Activated CD4-positive, alpha-beta T cell treated with anti-CD3 and anti-CD28 coated beads, Interleukin-2, amount 10 ng/mL, durations not matched to agents 7 days and 5 days (primary cell): ENCODE measurements around the gene PSRC1. TPM values are rescaled to one million over a fixed set of nuclear protein-coding genes. Genes with fewer than 3 reads are reported as not detected.
"Not testable (repeated sequence)": the region's sequence is repeated elsewhere in the genome, so short reads cannot be mapped to it uniquely, and the experiment has no call there.

ENCODE experiments used
- CTCF ChIA-PET: fragments of 350-600 bp; sonication (Branson Sonifier 250); formaldehyde crosslinking; loops from one replicate; lab custom pipeline; 2021; ENCODE audit warnings: antibody characterized with exemption; lab: Charles Lee
- POLR2A ChIA-PET: fragments of 350-600 bp; sonication (Branson Sonifier 250); formaldehyde crosslinking; loops from one replicate; lab custom pipeline; 2021; ENCODE audit warnings: antibody characterized with exemption; lab: Charles Lee
- DNase-seq: peaks from one replicate; pipeline ENCODE4 v3.0.0-alpha.2; 2020
- H3K27ac Mint-ChIP-seq: one replicate; pipeline ENCODE4 v1.8.0; 2021; ENCODE audit warnings: mild to moderate bottlenecking, moderate library complexity, mixed read lengths
- H3K27me3 Mint-ChIP-seq: one replicate; pipeline ENCODE4 v1.8.0; 2021; ENCODE audit warnings: mixed read lengths
- H3K36me3 Mint-ChIP-seq: one replicate; pipeline ENCODE4 v1.8.0; 2021; ENCODE audit warnings: low read depth, mixed read lengths
- H3K4me1 Mint-ChIP-seq: one replicate; pipeline ENCODE4 v1.8.0; 2021; ENCODE audit warnings: mixed read lengths
- H3K4me3 Mint-ChIP-seq: one replicate; pipeline ENCODE4 v1.8.0; 2021; ENCODE audit warnings: mild to moderate bottlenecking, moderate library complexity, mixed read lengths
- H3K9me3 Mint-ChIP-seq: one replicate; pipeline ENCODE4 v1.8.0; 2021; ENCODE audit warnings: mixed read lengths
- total RNA-seq, 2 experiments: library from RNA; stranded (reverse); gene quantifications; one replicate each; pipeline ENCODE4 v1.2.3, GENCODE V29; 2021

PSRC1 gene
- total RNA-seq, 2 experiments from 2014 or later = 32.7 to 34.5 TPM

GRCh38 chr1:109306832-109307273 lies 23.9 kb upstream of the PSRC1 start, which contains the start of gene MYBPHL:
Gene MYBPHL (minus strand): TSS chr1:109307011. CDS start chr1:109306991, 20 bp downstream.
- ChIA-PET CTCF (interaction anchor here (1.4 to 2.6 kb wide), 2 partner anchors 9 to 19 kb away, joined by 3 to 10 read pairs; no protein-coding TSS in a partner anchor), POLR2A (no interaction called here)
- Mint-ChIP-seq H3K36me3 (no peaks in the 10 kb centered on the region), H3K4me3 (no peak within 1 kb of the TSS), H3K27ac (no peak within 1 kb of the TSS), H3K4me1 (no peaks in the 10 kb centered on the region), H3K27me3 (peaks cover 3% of the 10 kb centered on the region), H3K9me3 (no peaks in the 10 kb centered on the region)
- no peak for DNase-seq

- H3K36me3 Mint-ChIP-seq, H3K4me1 Mint-ChIP-seq, H3K27ac Mint-ChIP-seq, H3K9me3 Mint-ChIP-seq, POLR2A ChIA-PET, DNase-seq, H3K27me3 Mint-ChIP-seq, H3K4me3 Mint-ChIP-seq: not testable (repeated sequence)
- CTCF ChIA-PET = interaction anchor here (0.6 to 2.6 kb wide), 4 partner anchors 9 to 275 kb away, joined by 3 to 10 read pairs (median 4); no protein-coding TSS in a partner anchor
Measured at GRCh38 chr1:109305991-109306390, 23.0 kb upstream of the PSRC1 start.

- Mint-ChIP-seq H3K27ac (no peak overlapping the region), H3K9me3 (no peaks in the 10 kb centered on the region), H3K4me1 (no peaks in the 10 kb centered on the region), H3K36me3 (no peaks in the 10 kb centered on the region), H3K4me3 (no peak overlapping the region), H3K27me3 (no peaks in the 10 kb centered on the region)
- ChIA-PET CTCF (interaction anchor here (0.7 to 1.6 kb wide), 4 partner anchors 14 to 228 kb away, joined by 3 to 5 read pairs (median 4); partner anchors contain the start of gene PSRC1), POLR2A (interaction anchor here (0.6 kb wide), 1 partner anchor 10 kb away, joined by 6 read pairs; no protein-coding TSS in a partner anchor)
- no peak for DNase-seq
Measured at GRCh38 chr1:109304226-109304920, 21.4 kb upstream of the PSRC1 start.

- no peak overlapping the region for H3K27ac Mint-ChIP-seq
- H3K36me3 Mint-ChIP-seq = no peaks in the 10 kb centered on the region
- H3K4me3 Mint-ChIP-seq = no peak overlapping the region
- ChIA-PET CTCF (no interaction called here), POLR2A (no interaction called here)
- no peaks in the 10 kb centered on the region for H3K4me1 Mint-ChIP-seq
- DNase-seq = no peak
- H3K9me3 Mint-ChIP-seq = no peaks in the 10 kb centered on the region
- no peaks in the 10 kb centered on the region for H3K27me3 Mint-ChIP-seq
Measured at GRCh38 chr1:109301874-109302273, 18.9 kb upstream of the PSRC1 start.

GRCh38 chr1:109300650-109301151 lies 17.8 kb upstream of the PSRC1 start:
- no peaks in the 10 kb centered on the region for H3K9me3 Mint-ChIP-seq
- CTCF ChIA-PET = no interaction called here
- H3K27ac Mint-ChIP-seq = no peak overlapping the region

GRCh38 chr1:109299558-109300343 lies 16.8 kb upstream of the PSRC1 start:
- Mint-ChIP-seq H3K4me1 (no peaks in the 10 kb centered on the region), H3K27ac (no peak overlapping the region), H3K9me3 (no peaks in the 10 kb centered on the region), H3K36me3 (no peaks in the 10 kb centered on the region), H3K27me3 (peaks cover 9% of the 10 kb centered on the region), H3K4me3 (no peak overlapping the region)
- no peak for DNase-seq
- POLR2A ChIA-PET = no interaction called here
- CTCF ChIA-PET = no interaction called here

More at GRCh38 chr1:109300650-109301151, 17.8 kb upstream of the PSRC1 start:
- Mint-ChIP-seq H3K27me3 (peaks cover under 1% of the 10 kb centered on the region), H3K4me1 (no peaks in the 10 kb centered on the region), H3K4me3 (no peak overlapping the region), H3K36me3 (no peaks in the 10 kb centered on the region)
- POLR2A ChIA-PET = no interaction called here
- no peak for DNase-seq

- Mint-ChIP-seq H3K36me3 (no peaks in the 10 kb centered on the region), H3K4me1 (no peaks in the 10 kb centered on the region), H3K4me3 (no peak overlapping the region), H3K27ac (no peak overlapping the region), H3K9me3 (no peaks in the 10 kb centered on the region), H3K27me3 (peaks cover 12% of the 10 kb centered on the region)
- CTCF ChIA-PET = no interaction called here
- POLR2A ChIA-PET = no interaction called here
- DNase-seq = no peak
Measured at GRCh38 chr1:109298666-109299557, 16.0 kb upstream of the PSRC1 start.

- Mint-ChIP-seq H3K36me3 (no peaks in the 10 kb centered on the region), H3K27me3 (peaks cover 13% of the 10 kb centered on the region), H3K4me3 (no peak overlapping the region), H3K27ac (no peak overlapping the region), H3K4me1 (no peaks in the 10 kb centered on the region), H3K9me3 (no peaks in the 10 kb centered on the region)
- POLR2A ChIA-PET = no interaction called here
- CTCF ChIA-PET = interaction anchor here (0.7 to 1.6 kb wide), 4 partner anchors 11 to 129 kb away, joined by 3 to 4 read pairs (median 3); partner anchors contain the start of gene PSMA5
- no peak for DNase-seq
Measured at GRCh38 chr1:109296782-109297181, 13.8 kb upstream of the PSRC1 start.

GRCh38 chr1:109295712-109296415 lies 12.9 kb upstream of the PSRC1 start:
- ChIA-PET POLR2A (no interaction called here), CTCF (interaction anchor here (0.6 to 1.0 kb wide), 2 partner anchors 130 to 684 kb away, joined by 3 read pairs; partner anchors contain the start of gene PSMA5)
- no peaks in the 10 kb centered on the region for H3K36me3 Mint-ChIP-seq
- H3K4me3 Mint-ChIP-seq = no peak overlapping the region
- no peak overlapping the region for H3K27ac Mint-ChIP-seq
- H3K4me1 Mint-ChIP-seq = no peaks in the 10 kb centered on the region
- no peaks in the 10 kb centered on the region for H3K9me3 Mint-ChIP-seq
- H3K27me3 Mint-ChIP-seq = peaks cover 13% of the 10 kb centered on the region
- DNase-seq = no peak

GRCh38 chr1:109294481-109294880 lies 11.5 kb upstream of the PSRC1 start:
- no peak overlapping the region for H3K4me3 Mint-ChIP-seq
- peaks cover 13% of the 10 kb centered on the region for H3K27me3 Mint-ChIP-seq
- no peaks in the 10 kb centered on the region for H3K36me3 Mint-ChIP-seq
- no peaks in the 10 kb centered on the region for H3K4me1 Mint-ChIP-seq
- ChIA-PET CTCF (interaction anchor here (1.1 kb wide), 1 partner anchor 9 kb away, joined by 3 read pairs; no protein-coding TSS in a partner anchor), POLR2A (no interaction called here)
- H3K27ac Mint-ChIP-seq = no peak overlapping the region
- DNase-seq = no peak
- no peaks in the 10 kb centered on the region for H3K9me3 Mint-ChIP-seq

GRCh38 chr1:109293026-109293425 lies 10.1 kb upstream of the PSRC1 start:
- no peak for DNase-seq
- POLR2A ChIA-PET = no interaction called here
- CTCF ChIA-PET = interaction anchor here (0.6 to 1.1 kb wide), 3 partner anchors 13 to 67 kb away, joined by 3 to 4 read pairs (median 3); no protein-coding TSS in a partner anchor
- Mint-ChIP-seq H3K9me3 (no peaks in the 10 kb centered on the region), H3K4me3 (no peak overlapping the region), H3K27me3 (peaks cover 19% of the 10 kb centered on the region), H3K4me1 (no peaks in the 10 kb centered on the region), H3K27ac (no peak overlapping the region), H3K36me3 (no peaks in the 10 kb centered on the region)
